ENCODE data around the gene PRPF31. TPM values are rescaled to one million over a fixed set of nuclear protein-coding genes. Genes with fewer than 3 reads are reported as not detected.
"Not testable (repeated sequence)": the region's sequence is repeated elsewhere in the genome, so short reads cannot be mapped to it uniquely, and the experiment has no call there.

Gene PRPF31
- polyA plus RNA-seq, 1 of the 3 experiments (the other 2 are of a cell fraction), result 81.0 TPM

- not testable (repeated sequence) for H3K36me3 ChIP-seq (replicated peaks in 1 of 2; ENCODE audit: control insufficient read depth in 1 of 2, insufficient read depth in 2 of 2, low read length in 1 of 2); H3K4me1 ChIP-seq (ENCODE audit: control insufficient read depth in 1 of 2, insufficient read depth in 2 of 2, low read depth in 1 of 2, low read length in 1 of 2); H3F3A ChIP-seq (replicated peaks; ENCODE audit: insufficient read depth); H3K79me2 ChIP-seq (ENCODE audit: insufficient read depth); H4K20me1 ChIP-seq (ENCODE audit: insufficient read depth); H3K27me3 ChIP-seq (ENCODE audit: insufficient read depth); H3K9ac ChIP-seq; H3K9me2 ChIP-seq; H3K27ac ChIP-seq (ENCODE audit: low read depth in 2 of 2, low read length in 1 of 2); H3K9me3 ChIP-seq
- Histone ChIP-seq H3K4me2 (peak overlapping the region; percentile 69), H2AFZ (ENCODE audit: low read depth) (peak overlapping the region; percentile 22; the same call in 1 of the 2 replicates), H3K4me3 (ENCODE audit: low read depth in 2 of 2, low read length in 1 of 2) (peak overlapping the region in 1 of 2 experiments; percentile 19; a peak in 2 of 4 replicates)
- ChIA-PET POLR2A (interaction anchor here (0.9 kb wide), 1 partner anchor 19 kb away, joined by 5 read pairs; the partner anchor contains the start of gene TFPT), CTCF (interaction anchor here (1.4 to 1.5 kb wide), 2 partner anchors 66 to 71 kb away, joined by 5 to 6 read pairs; no protein-coding TSS in a partner anchor)
- TF ChIP-seq MAX (IDR thresholded peaks at IDR 0.05; ENCODE audit: low read depth) (peak; percentile 89), NRF1 (IDR thresholded peaks at IDR 0.05; ENCODE audit: low read depth, low read length) (peak; percentile 37)
- 9% methylated on average over 18 of the region's 46 CpGs for WGBS (ENCODE audit: low lambda C conversion rate)
- DNase-seq, result peak; percentile 80
These were observed 19.5 kb upstream of the PRPF31 start for GRCh38 chr19:54095859-54096616.

GRCh38 chr19:54096617-54097106, 18.9 kb upstream of the PRPF31 start:
- no peaks in the 10 kb centered on the region for H3K9me3 ChIP-seq
- DNase-seq, result no peak
- H3K9me2 ChIP-seq, result no peaks in the 10 kb centered on the region
- TF ChIP-seq RAD21 (IDR thresholded peaks at IDR 0.05; ENCODE audit: low read length) (peak; percentile 12; the same call in 1 of the 2 replicates), CTCF (IDR thresholded peaks at IDR 0.05) (peak; percentile 26), GATA2 (CRISPR knock-in tag; IDR thresholded peaks at IDR 0.05) (no peak)
- no peaks in the 10 kb centered on the region for H4K20me1 ChIP-seq (ENCODE audit: insufficient read depth)
- H2AFZ ChIP-seq (ENCODE audit: low read depth), result 0 out of 2 replicates have a peak overlapping the region, but pooled peaks have one; percentile 29
- WGBS (ENCODE audit: low lambda C conversion rate), result 25% methylated on average over 14 of the region's 14 CpGs
- H3K4me2 ChIP-seq, result no peak overlapping the region
- H3K27ac ChIP-seq (ENCODE audit: low read depth in 2 of 2, low read length in 1 of 2), result no peak overlapping the region
- 0 out of 2 replicates have a peak, but pooled peaks cover 4% of the 10 kb centered on the region for H3K27me3 ChIP-seq (ENCODE audit: insufficient read depth)
- no peaks in the 10 kb centered on the region for H3F3A ChIP-seq (replicated peaks; ENCODE audit: insufficient read depth)
- CTCF ChIA-PET, result interaction anchor here (0.6 kb wide), 1 partner anchor 114 kb away, joined by 3 read pairs; no protein-coding TSS in a partner anchor
- no peaks in the 10 kb centered on the region for H3K36me3 ChIP-seq (replicated peaks in 1 of 2; ENCODE audit: control insufficient read depth in 1 of 2, insufficient read depth in 2 of 2, low read length in 1 of 2)
- no peak overlapping the region for H3K4me3 ChIP-seq (ENCODE audit: low read depth in 2 of 2, low read length in 1 of 2)
- H3K79me2 ChIP-seq (ENCODE audit: insufficient read depth), result no peaks in the 10 kb centered on the region
- POLR2A ChIA-PET, result no interaction called here
- H3K9ac ChIP-seq, result no peak overlapping the region
- no peaks in the 10 kb centered on the region; a peak in 1 of 4 replicates for H3K4me1 ChIP-seq (ENCODE audit: control insufficient read depth in 1 of 2, insufficient read depth in 2 of 2, low read depth in 1 of 2, low read length in 1 of 2)

- H2AFZ ChIP-seq (ENCODE audit: low read depth), result no peak overlapping the region
- H4K20me1 ChIP-seq (ENCODE audit: insufficient read depth), result no peaks in the 10 kb centered on the region
- no peak overlapping the region for H3K4me2 ChIP-seq
- no peaks in the 10 kb centered on the region for H3K9me2 ChIP-seq
- 70% methylated on average over 12 of the region's 12 CpGs for WGBS (ENCODE audit: low lambda C conversion rate)
- no peak overlapping the region for H3K27ac ChIP-seq (ENCODE audit: low read depth in 2 of 2, low read length in 1 of 2)
- peaks cover 0 to 3% of the 10 kb centered on the region in 2 experiments; a peak in 1 of 4 replicates for H3K4me1 ChIP-seq (ENCODE audit: control insufficient read depth in 1 of 2, insufficient read depth in 2 of 2, low read depth in 1 of 2, low read length in 1 of 2)
- peaks cover 0 to 3% of the 10 kb centered on the region in 2 experiments for H3K36me3 ChIP-seq (replicated peaks in 1 of 2; ENCODE audit: control insufficient read depth in 1 of 2, insufficient read depth in 2 of 2, low read length in 1 of 2)
- no peak overlapping the region for H3K4me3 ChIP-seq (ENCODE audit: low read depth in 2 of 2, low read length in 1 of 2)
- POLR2A ChIA-PET, result no interaction called here
- H3K79me2 ChIP-seq (ENCODE audit: insufficient read depth), result peaks cover 16% of the 10 kb centered on the region
- no peaks in the 10 kb centered on the region for H3F3A ChIP-seq (replicated peaks; ENCODE audit: insufficient read depth)
- no peak for DNase-seq
- H3K27me3 ChIP-seq (ENCODE audit: insufficient read depth), result no peaks in the 10 kb centered on the region
- CTCF ChIA-PET, result no interaction called here
- no peaks in the 10 kb centered on the region for H3K9me3 ChIP-seq
- H3K9ac ChIP-seq, result no peak overlapping the region
- no peak for TF ChIP-seq ZBTB33 (IDR thresholded peaks at IDR 0.05; ENCODE audit: borderline replicate concordance, low read depth)
- TF ChIP-seq YY1 (IDR thresholded peaks at IDR 0.05; ENCODE audit: low read depth), result no peak
- no peak for TF ChIP-seq RFX5 (IDR thresholded peaks at IDR 0.05; ENCODE audit: low read length)
- no peak for TF ChIP-seq MEF2A (IDR thresholded peaks at IDR 0.05; ENCODE audit: borderline replicate concordance, low read depth)
- no peak for TF ChIP-seq TCF12 (IDR thresholded peaks at IDR 0.05)
- TF ChIP-seq USF2 (IDR thresholded peaks at IDR 0.05; ENCODE audit: borderline replicate concordance, low read depth, low read length), result no peak
- TF ChIP-seq NFIC (IDR thresholded peaks at IDR 0.05; ENCODE audit: borderline replicate concordance), result no peak
- no peak for TF ChIP-seq RCOR1 (IDR thresholded peaks at IDR 0.05; ENCODE audit: low read length)
These were observed 16.2 kb upstream of the PRPF31 start for GRCh38 chr19:54099190-54099902.
